ENCODE measurements around the gene MYO1F. TPM values are rescaled to one million over a fixed set of nuclear protein-coding genes. Genes with fewer than 3 reads are reported as not detected.
A peak's percentile ranks its signal among the peaks of the same experiment; 100 is the strongest.

Gene MYO1F
- total RNA-seq, 2 experiments from 2014 or later: 66.7 to 67.4 TPM

GRCh38 chr19:8488365-8488764, 88.9 kb downstream of the MYO1F start:
- Histone ChIP-seq H3K36me3 (ENCODE audit: insufficient read depth, low read length) (peaks cover 60% of the 10 kb centered on the region), H3K4me3 (ENCODE audit: low read length) (no peak overlapping the region), H3K27ac (ENCODE audit: low read depth in 1 of 2, low read length in 2 of 2) (no peak overlapping the region), H3K4me1 (ENCODE audit: insufficient read depth, low read length) (peaks cover 38% of the 10 kb centered on the region), H3K9me3 (ENCODE audit: control insufficient read depth in 1 of 2, insufficient read depth in 1 of 2, low read length in 2 of 2) (no peaks in the 10 kb centered on the region), H3K27me3 (ENCODE audit: control insufficient read depth in 1 of 2, insufficient read depth in 2 of 2, low read length in 2 of 2) (no peaks in the 10 kb centered on the region)
- Mint-ChIP-seq H3K4me3 (peak overlapping the region; percentile 45), H3K27me3 (no peaks in the 10 kb centered on the region), H3K36me3 (ENCODE audit: low read depth) (peaks cover 62% of the 10 kb centered on the region), H3K27ac (peak overlapping the region; percentile 85), H3K4me1 (ENCODE audit: low read depth) (peaks cover 41% of the 10 kb centered on the region), H3K9me3 (no peaks in the 10 kb centered on the region)
- intact Hi-C loops (cut with DNase I, micrococcal nuclease): loop anchor here in 1 of 2 experiments (5.0 kb wide), 1 partner anchor 36 kb away; no protein-coding TSS in a partner anchor
- ATAC-seq (ENCODE audit: poor library complexity): no peak
- ChIA-PET CTCF (no interaction called here), POLR2A (interaction anchor here (1.7 to 2.9 kb wide), 4 partner anchors 25 to 105 kb away, joined by 4 to 26 read pairs (median 14); partner anchors contain the start of genes HNRNPM and ZNF414)
- no peak for DNase-seq
- TF ChIP-seq, protein P1, sequence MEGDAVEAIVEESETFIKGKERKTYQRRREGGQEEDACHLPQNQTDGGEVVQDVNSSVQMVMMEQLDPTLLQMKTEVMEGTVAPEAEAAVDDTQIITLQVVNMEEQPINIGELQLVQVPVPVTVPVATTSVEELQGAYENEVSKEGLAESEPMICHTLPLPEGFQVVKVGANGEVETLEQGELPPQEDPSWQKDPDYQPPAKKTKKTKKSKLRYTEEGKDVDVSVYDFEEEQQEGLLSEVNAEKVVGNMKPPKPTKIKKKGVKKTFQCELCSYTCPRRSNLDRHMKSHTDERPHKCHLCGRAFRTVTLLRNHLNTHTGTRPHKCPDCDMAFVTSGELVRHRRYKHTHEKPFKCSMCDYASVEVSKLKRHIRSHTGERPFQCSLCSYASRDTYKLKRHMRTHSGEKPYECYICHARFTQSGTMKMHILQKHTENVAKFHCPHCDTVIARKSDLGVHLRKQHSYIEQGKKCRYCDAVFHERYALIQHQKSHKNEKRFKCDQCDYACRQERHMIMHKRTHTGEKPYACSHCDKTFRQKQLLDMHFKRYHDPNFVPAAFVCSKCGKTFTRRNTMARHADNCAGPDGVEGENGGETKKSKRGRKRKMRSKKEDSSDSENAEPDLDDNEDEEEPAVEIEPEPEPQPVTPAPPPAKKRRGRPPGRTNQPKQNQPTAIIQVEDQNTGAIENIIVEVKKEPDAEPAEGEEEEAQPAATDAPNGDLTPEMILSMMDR (IDR thresholded peaks at IDR 0.05): no peak

GRCh38 chr19:8487137-8487851, 89.9 kb downstream of the MYO1F start:
- peaks cover 73% of the 10 kb centered on the region for H3K36me3 Mint-ChIP-seq (ENCODE audit: low read depth)

DNA sequence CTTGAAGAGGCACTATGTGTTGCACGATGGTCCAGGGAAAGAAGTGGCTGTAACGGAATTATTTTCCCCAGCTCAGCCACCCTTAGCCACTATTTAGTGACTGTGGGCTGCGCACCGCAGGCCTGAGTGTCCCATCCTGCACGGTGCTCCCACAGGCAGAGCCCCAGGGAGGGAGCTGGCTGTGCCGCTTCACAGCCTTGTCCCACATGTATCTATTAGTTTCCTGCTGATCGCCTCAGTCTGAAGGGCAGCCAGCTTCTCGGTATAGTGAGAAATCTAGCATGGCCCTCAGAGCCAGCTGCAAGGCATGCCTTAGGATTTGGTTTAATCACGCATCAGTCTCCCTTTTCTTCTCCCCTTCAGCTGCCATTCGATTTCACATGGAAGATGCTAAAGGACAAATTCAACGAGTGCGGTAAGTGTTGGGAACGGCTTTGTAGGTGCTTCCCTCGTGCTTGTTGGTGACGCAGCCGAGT, 90.5 kb downstream of the MYO1F start:
- TF ChIP-seq, protein P1 (IDR thresholded peaks at IDR 0.05): no peak
- intact Hi-C loops (cut with DNase I, micrococcal nuclease): loop anchor here (1.0 to 5.0 kb wide), 2 partner anchors 34 to 94 kb away; no protein-coding TSS in a partner anchor
- no peaks in the 10 kb centered on the region for H3K27me3 ChIP-seq (ENCODE audit: control insufficient read depth in 1 of 2, insufficient read depth in 2 of 2, low read length in 2 of 2)
- POLR2A ChIA-PET: interaction anchor here (0.9 to 2.9 kb wide), 15 partner anchors 13 to 106 kb away, joined by 3 to 26 read pairs (median 8); partner anchors contain the start of genes HNRNPM, MARCHF2 and ZNF414
- Mint-ChIP-seq H3K4me3 (peak overlapping the region; percentile 59), H3K4me1 (ENCODE audit: low read depth) (peaks cover 49% of the 10 kb centered on the region), H3K27ac (peak overlapping the region; percentile 85), H3K27me3 (no peaks in the 10 kb centered on the region), H3K9me3 (no peaks in the 10 kb centered on the region), H3K36me3 (ENCODE audit: low read depth) (peaks cover 79% of the 10 kb centered on the region)
- peaks cover 38% of the 10 kb centered on the region for H3K4me1 ChIP-seq (ENCODE audit: insufficient read depth, low read length)
- no peak overlapping the region for H3K4me3 ChIP-seq (ENCODE audit: low read length)
- no peaks in the 10 kb centered on the region for H3K9me3 ChIP-seq (ENCODE audit: control insufficient read depth in 1 of 2, insufficient read depth in 1 of 2, low read length in 2 of 2)
- H3K36me3 ChIP-seq (ENCODE audit: insufficient read depth, low read length): peaks cover 77% of the 10 kb centered on the region
- CTCF ChIA-PET: interaction anchor here (0.6 to 1.8 kb wide), 9 partner anchors 8 to 1051 kb away, joined by 3 to 22 read pairs (median 4); partner anchors contain the start of genes HNRNPM and MARCHF2
- no peak for DNase-seq
- peak overlapping the region; percentile 38 to 64 for H3K27ac ChIP-seq (ENCODE audit: low read depth in 1 of 2, low read length in 2 of 2)
- no peak for ATAC-seq (ENCODE audit: poor library complexity)

More at GRCh38 chr19:8487137-8487851, 89.9 kb downstream of the MYO1F start:
- Histone ChIP-seq H3K4me1 (ENCODE audit: insufficient read depth, low read length) (peaks cover 38% of the 10 kb centered on the region), H3K36me3 (ENCODE audit: insufficient read depth, low read length) (peaks cover 71% of the 10 kb centered on the region), H3K27me3 (ENCODE audit: control insufficient read depth in 1 of 2, insufficient read depth in 2 of 2, low read length in 2 of 2) (no peaks in the 10 kb centered on the region), H3K9me3 (ENCODE audit: control insufficient read depth in 1 of 2, insufficient read depth in 1 of 2, low read length in 2 of 2) (no peaks in the 10 kb centered on the region), H3K4me3 (ENCODE audit: low read length) (no peak overlapping the region), H3K27ac (ENCODE audit: low read depth in 1 of 2, low read length in 2 of 2) (peak overlapping the region; percentile 57 to 64)
- ChIA-PET POLR2A (interaction anchor here (0.9 to 2.9 kb wide), 17 partner anchors 8 to 106 kb away, joined by 3 to 26 read pairs (median 6); partner anchors contain the start of genes HNRNPM, MARCHF2 and ZNF414), CTCF (interaction anchor here (0.6 to 1.8 kb wide), 9 partner anchors 9 to 1051 kb away, joined by 3 to 22 read pairs (median 4); partner anchors contain the start of genes HNRNPM and MARCHF2)
- H3K4me3 Mint-ChIP-seq: peak overlapping the region; percentile 59
- TF ChIP-seq, protein P1 (IDR thresholded peaks at IDR 0.05): peak; percentile 60
- intact Hi-C loops (cut with DNase I, micrococcal nuclease): loop anchor here (1.0 to 5.0 kb wide), 2 partner anchors 35 to 93 kb away; no protein-coding TSS in a partner anchor
- no peaks in the 10 kb centered on the region for H3K9me3 Mint-ChIP-seq
- peak; percentile 46 to 81 (median 62) for DNase-seq
- H3K27me3 Mint-ChIP-seq: no peaks in the 10 kb centered on the region
- H3K27ac Mint-ChIP-seq: peak overlapping the region; percentile 85
- ATAC-seq (ENCODE audit: poor library complexity): peak; percentile 89
- peaks cover 46% of the 10 kb centered on the region for H3K4me1 Mint-ChIP-seq (ENCODE audit: low read depth)
